ENCODE measurements around the gene HTR2C. TPM values are rescaled to one million over a fixed set of nuclear protein-coding genes. Genes with fewer than 3 reads are reported as not detected.

HTR2C gene
- total and polyA plus RNA-seq, 4 donors: not detected

- H3K27ac ChIP-seq (ENCODE audit: low read depth in 1 of 2, low read length in 2 of 2): no peak overlapping the region
- no peaks in the 10 kb centered on the region for H3K4me1 ChIP-seq (ENCODE audit: control insufficient read depth in 1 of 2, insufficient read depth in 2 of 2, low read length in 2 of 2)
- H3K9me3 ChIP-seq (ENCODE audit: control insufficient read depth, low read length): no peaks in the 10 kb centered on the region
- WGBS, 2 donors: 83 to 92% methylated on average over 2 of the region's 2 CpGs
- no peaks in the 10 kb centered on the region for H3K36me3 ChIP-seq (ENCODE audit: control insufficient read depth in 1 of 2, insufficient read depth in 2 of 2, low read length in 1 of 2)
- ATAC-seq (ENCODE audit: low FRiP score) (no peak), DNase-seq (no peak)
- no peaks in the 10 kb centered on the region for H3K27me3 ChIP-seq (ENCODE audit: control insufficient read depth in 1 of 2, insufficient read depth in 2 of 2, low read length in 1 of 2)
- intact Hi-C loops (cut with DNase I): no loop called here
- no peak overlapping the region for H3K4me3 ChIP-seq (ENCODE audit: low read length in 2 of 2)
Measured at GRCh38 chrX:114952696-114953095, 368.8 kb downstream of the HTR2C start.

Small RNAs within 50 kb of the gene (microRNA-seq; reads per million reads assigned to microRNA genes)
- gene MIR1264: 0 reads per million in 2 donors
- gene MIR1298: 0 to 0.60 reads per million in 2 donors
- 0.60 to 2.0 reads per million in 2 donors for gene MIR1911
- gene MIR1912: 0 to 1.2 reads per million in 2 donors
- gene MIR448: 0 reads per million in 2 donors
- gene MIR764: 0 reads per million in 2 donors
